Measurements from ENCODE around the gene CSNK1A1.
"Not testable (repeated sequence)": the region's sequence is repeated elsewhere in the genome, so short reads cannot be mapped to it uniquely, and the experiment has no call there.

The CSNK1A1 gene

GRCh38 chr5:149551227-149552037 lies at the start of gene CSNK1A1:
Gene CSNK1A1 (minus strand): TSS chr5:149551439. CDS start chr5:149550964, 475 bp downstream.
- DNase-seq = peak; percentile 99

- no peak for DNase-seq
Observed at GRCh38 chr5:149600932-149601331, 49.7 kb upstream of the CSNK1A1 start.

- DNase-seq = no peak
Observed at GRCh38 chr5:149599375-149599774, 48.1 kb upstream of the CSNK1A1 start.

- DNase-seq = no peak
Observed at GRCh38 chr5:149598966-149599365, 47.7 kb upstream of the CSNK1A1 start.

GRCh38 chr5:149598234-149598633 lies 47.0 kb upstream of the CSNK1A1 start:
- not testable (repeated sequence) for DNase-seq

- no peak for DNase-seq
Observed at GRCh38 chr5:149597618-149598017, 46.4 kb upstream of the CSNK1A1 start.

GRCh38 chr5:149596712-149597111 lies 45.5 kb upstream of the CSNK1A1 start:
- DNase-seq = no peak

GRCh38 chr5:149595105-149595504 lies 43.9 kb upstream of the CSNK1A1 start:
- DNase-seq = not testable (repeated sequence)

GRCh38 chr5:149594206-149594895 lies 43.1 kb upstream of the CSNK1A1 start:
- DNase-seq = no peak

GRCh38 chr5:149593370-149593769 lies 42.1 kb upstream of the CSNK1A1 start:
- DNase-seq = no peak

GRCh38 chr5:149588936-149589335 lies 37.7 kb upstream of the CSNK1A1 start:
- DNase-seq = no peak

- no peak for DNase-seq
Observed at GRCh38 chr5:149586708-149587318, 35.6 kb upstream of the CSNK1A1 start.

GRCh38 chr5:149585910-149586309 lies 34.7 kb upstream of the CSNK1A1 start:
- DNase-seq = no peak

- DNase-seq = no peak
Observed at GRCh38 chr5:149584121-149584520, 32.9 kb upstream of the CSNK1A1 start.

GRCh38 chr5:149583394-149583793 lies 32.2 kb upstream of the CSNK1A1 start:
- DNase-seq = no peak

- no peak for DNase-seq
Observed at GRCh38 chr5:149581931-149582768, 30.9 kb upstream of the CSNK1A1 start.

- peak; percentile 70 for DNase-seq
Observed at GRCh38 chr5:149581192-149581861, 30.1 kb upstream of the CSNK1A1 start, which contains the start of gene ARHGEF37. Gene ARHGEF37 (plus strand): TSS chr5:149581498. CDS start chr5:149597770, 16,272 bp downstream.

GRCh38 chr5:149580808-149581191 lies 29.6 kb upstream of the CSNK1A1 start:
- DNase-seq = no peak

- DNase-seq = no peak
Observed at GRCh38 chr5:149578896-149579295, 27.7 kb upstream of the CSNK1A1 start.

- DNase-seq = no peak
Observed at GRCh38 chr5:149576021-149576420, 24.8 kb upstream of the CSNK1A1 start.

- DNase-seq = no peak
Observed at GRCh38 chr5:149575131-149575530, 23.9 kb upstream of the CSNK1A1 start.

- no peak for DNase-seq
Observed at GRCh38 chr5:149572576-149573231, 21.5 kb upstream of the CSNK1A1 start.

All from stimulated activated CD8-positive, alpha-beta memory T cell treated with anti-CD3 and anti-CD28 coated beads, Interleukin-4, amount 100 ng/mL, for 48 hours (primary cell).